HEK293 (cell line): Measurements from ENCODE around the gene CDH23.
A peak's percentile ranks its signal among the peaks of the same experiment; 100 is the strongest.

ENCODE experiments used
- CTCF ChIA-PET: fragments of 350-600 bp; formaldehyde crosslinking; extraction: SDS; loops from one replicate; lab custom pipeline; 2021; ENCODE audit warnings: antibody characterized with exemption; lab: Yijun Ruan, JAX
- POLR2A ChIA-PET: fragments of 300-600 bp; formaldehyde crosslinking; extraction: SDS; loops from one replicate; lab custom pipeline; 2020; ENCODE audit warnings: antibody characterized with exemption, inconsistent platforms; lab: Yijun Ruan, JAX
- H3K27ac ChIP-seq: fragments of 200-500 bp; sonication (Bioruptor generic); 2 replicates; pipeline ENCODE4 v1.5.1; 2014; ENCODE audit warnings: low read depth, low read length, control low read depth, inconsistent platforms; ENCODE audit errors: extremely low read depth
- H3K36me3 ChIP-seq, 2 experiments: fragments of 200-500 bp in 1 of 2; sonication (Bioruptor generic) in 1 of 2; 1 replicate in 1 of 2; 2 replicates in 1 of 2; pipeline ENCODE4 v1.5.1; 2014 to 2017; ENCODE audit warnings: inconsistent platforms in 2 of 2, low read length in 2 of 2; ENCODE audit not compliant: control insufficient read depth in 2 of 2, insufficient read depth in 1 of 2
- H3K4me1 ChIP-seq: fragments of 200-500 bp; sonication (Bioruptor generic); 2 replicates; pipeline ENCODE4 v1.5.1; 2014; ENCODE audit warnings: mild to moderate bottlenecking, low read length, inconsistent platforms; ENCODE audit not compliant: control insufficient read depth, insufficient read depth
- H3K4me3 ChIP-seq: 2 replicates; pipeline ENCODE4 v1.5.1; 2011; ENCODE audit warnings: low read depth, mild to moderate bottlenecking, control low read depth, low read length, moderate library complexity
- H3K9me3 ChIP-seq: fragments of 200-500 bp; sonication (Bioruptor generic); 2 replicates; pipeline ENCODE4 v1.5.1; 2014; ENCODE audit warnings: low read depth, low read length, inconsistent platforms; ENCODE audit not compliant: control insufficient read depth, insufficient read depth
- FEZF1 ChIP-seq: fragments of 450-650 bp; formaldehyde crosslinking; IDR thresholded peaks from 2 replicates; pipeline ENCODE4 v1.5.1; 2016; ENCODE audit warnings: missing biosample characterization, missing genetic modification characterization
- OSR2 ChIP-seq: fragments of 450-650 bp; formaldehyde crosslinking; IDR thresholded peaks from 2 replicates; pipeline ENCODE4 v1.5.1; 2016; ENCODE audit warnings: missing biosample characterization, missing genetic modification characterization
- RBAK ChIP-seq: fragments of 450-650 bp; formaldehyde crosslinking; IDR thresholded peaks from 2 replicates; pipeline ENCODE4 v1.5.1; 2016; ENCODE audit warnings: missing biosample characterization, missing genetic modification characterization
- ZBTB11 ChIP-seq: fragments of 450-650 bp; formaldehyde crosslinking; conservative IDR thresholded peaks from 2 replicates; pipeline ENCODE4 v1.5.1; 2016; ENCODE audit warnings: low read depth, missing biosample characterization, missing genetic modification characterization
- ZFP69B ChIP-seq: fragments of 450-650 bp; formaldehyde crosslinking; IDR thresholded peaks from 2 replicates; pipeline ENCODE4 v1.5.1; 2016; ENCODE audit warnings: missing biosample characterization, missing genetic modification characterization
- ZNF114 ChIP-seq: fragments of 450-650 bp; formaldehyde crosslinking; IDR thresholded peaks from 2 replicates; pipeline ENCODE4 v1.5.0; 2017; ENCODE audit warnings: missing biosample characterization, missing genetic modification characterization
- ZNF221 ChIP-seq: fragments of 450-650 bp; formaldehyde crosslinking; IDR thresholded peaks from 2 replicates; pipeline ENCODE4 v1.5.1; 2017; ENCODE audit warnings: missing biosample characterization, missing genetic modification characterization, borderline replicate concordance
- ZNF274 ChIP-seq, 2 experiments: fragments of 200-500 bp in 1 of 2; fragments of 450-650 bp in 1 of 2; sonication (Bioruptor generic) in 1 of 2; formaldehyde crosslinking in 1 of 2; IDR thresholded peaks; 2 replicates each; pipeline versions ENCODE4 v1.5.1 to v1.6.1; 2014 to 2016; ENCODE audit warnings: borderline replicate concordance in 1 of 2, inconsistent platforms in 1 of 2, low read length in 1 of 2, missing biosample characterization in 1 of 2, missing genetic modification characterization in 1 of 2
- ZNF292 ChIP-seq: fragments of 450-650 bp; formaldehyde crosslinking; IDR thresholded peaks from 2 replicates; pipeline ENCODE4 v1.5.1; 2016; ENCODE audit warnings: low read depth, missing biosample characterization, missing genetic modification characterization, borderline replicate concordance
- ZNF311 ChIP-seq: fragments of 450-650 bp; formaldehyde crosslinking; IDR thresholded peaks from 2 replicates; pipeline ENCODE4 v1.5.1; 2017; ENCODE audit warnings: missing biosample characterization, missing genetic modification characterization, borderline replicate concordance
- ZNF488 ChIP-seq: fragments of 450-650 bp; formaldehyde crosslinking; IDR thresholded peaks from 2 replicates; pipeline ENCODE4 v1.5.1; 2016; ENCODE audit warnings: missing biosample characterization, missing genetic modification characterization
- ZNF624 ChIP-seq: fragments of 450-650 bp; formaldehyde crosslinking; IDR thresholded peaks from 2 replicates; pipeline ENCODE4 v1.5.1; 2017; ENCODE audit warnings: missing biosample characterization, missing genetic modification characterization
- ZNF777 ChIP-seq: fragments of 450-650 bp; formaldehyde crosslinking; IDR thresholded peaks from 2 replicates; pipeline ENCODE4 v1.5.1; 2017; ENCODE audit warnings: missing biosample characterization, missing genetic modification characterization, borderline replicate concordance
- ZNF837 ChIP-seq: fragments of 450-650 bp; formaldehyde crosslinking; IDR thresholded peaks from 2 replicates; pipeline ENCODE4 v1.5.1; 2016; ENCODE audit warnings: missing biosample characterization, missing genetic modification characterization
- TF ChIP-seq, protein P1 (sequence below): fragments of 450-650 bp; formaldehyde crosslinking; IDR thresholded peaks from 2 replicates; pipeline ENCODE4 v1.5.1; 2016; ENCODE audit warnings: missing biosample characterization, missing genetic modification characterization
- TF ChIP-seq, protein P2 (sequence below): fragments of 450-650 bp; formaldehyde crosslinking; IDR thresholded peaks from 2 replicates; pipeline ENCODE4 v1.5.1; 2016; ENCODE audit warnings: missing biosample characterization, missing genetic modification characterization
- TF ChIP-seq, protein P3 (sequence below): fragments of 450-650 bp; formaldehyde crosslinking; IDR thresholded peaks from 2 replicates; pipeline ENCODE4 v1.5.1; 2016; ENCODE audit warnings: missing biosample characterization, missing genetic modification characterization
- TF ChIP-seq, protein P4 (sequence below): fragments of 450-650 bp; formaldehyde crosslinking; IDR thresholded peaks from 2 replicates; pipeline ENCODE4 v1.5.1; 2017; ENCODE audit warnings: missing biosample characterization, mild to moderate bottlenecking, missing genetic modification characterization, moderate library complexity

CDH23 gene

GRCh38 chr10:71368643-71369042, 28.1 kb upstream of the CDH23 start:
- TF ChIP-seq OSR2, result no peak
- no peak for TF ChIP-seq ZNF624
- TF ChIP-seq, protein P1, sequence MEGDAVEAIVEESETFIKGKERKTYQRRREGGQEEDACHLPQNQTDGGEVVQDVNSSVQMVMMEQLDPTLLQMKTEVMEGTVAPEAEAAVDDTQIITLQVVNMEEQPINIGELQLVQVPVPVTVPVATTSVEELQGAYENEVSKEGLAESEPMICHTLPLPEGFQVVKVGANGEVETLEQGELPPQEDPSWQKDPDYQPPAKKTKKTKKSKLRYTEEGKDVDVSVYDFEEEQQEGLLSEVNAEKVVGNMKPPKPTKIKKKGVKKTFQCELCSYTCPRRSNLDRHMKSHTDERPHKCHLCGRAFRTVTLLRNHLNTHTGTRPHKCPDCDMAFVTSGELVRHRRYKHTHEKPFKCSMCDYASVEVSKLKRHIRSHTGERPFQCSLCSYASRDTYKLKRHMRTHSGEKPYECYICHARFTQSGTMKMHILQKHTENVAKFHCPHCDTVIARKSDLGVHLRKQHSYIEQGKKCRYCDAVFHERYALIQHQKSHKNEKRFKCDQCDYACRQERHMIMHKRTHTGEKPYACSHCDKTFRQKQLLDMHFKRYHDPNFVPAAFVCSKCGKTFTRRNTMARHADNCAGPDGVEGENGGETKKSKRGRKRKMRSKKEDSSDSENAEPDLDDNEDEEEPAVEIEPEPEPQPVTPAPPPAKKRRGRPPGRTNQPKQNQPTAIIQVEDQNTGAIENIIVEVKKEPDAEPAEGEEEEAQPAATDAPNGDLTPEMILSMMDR (tag by site-specific recombination), result peak; percentile 35
- no peak for TF ChIP-seq ZNF114
- TF ChIP-seq, protein P2, sequence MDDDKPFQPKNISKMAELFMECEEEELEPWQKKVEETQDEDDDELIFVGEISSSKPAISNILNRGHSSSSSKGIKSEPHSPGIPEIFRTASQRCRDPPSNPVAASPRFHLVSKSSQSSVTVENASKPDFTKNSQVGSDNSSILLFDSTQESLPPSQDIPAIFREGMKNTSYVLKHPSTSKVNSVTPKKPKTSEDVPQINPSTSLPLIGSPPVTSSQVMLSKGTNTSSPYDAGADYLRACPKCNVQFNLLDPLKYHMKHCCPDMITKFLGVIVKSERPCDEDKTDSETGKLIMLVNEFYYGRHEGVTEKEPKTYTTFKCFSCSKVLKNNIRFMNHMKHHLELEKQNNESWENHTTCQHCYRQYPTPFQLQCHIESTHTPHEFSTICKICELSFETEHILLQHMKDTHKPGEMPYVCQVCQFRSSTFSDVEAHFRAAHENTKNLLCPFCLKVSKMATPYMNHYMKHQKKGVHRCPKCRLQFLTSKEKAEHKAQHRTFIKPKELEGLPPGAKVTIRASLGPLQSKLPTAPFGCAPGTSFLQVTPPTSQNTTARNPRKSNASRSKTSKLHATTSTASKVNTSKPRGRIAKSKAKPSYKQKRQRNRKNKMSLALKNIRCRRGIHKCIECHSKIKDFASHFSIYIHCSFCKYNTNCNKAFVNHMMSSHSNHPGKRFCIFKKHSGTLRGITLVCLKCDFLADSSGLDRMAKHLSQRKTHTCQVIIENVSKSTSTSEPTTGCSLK (tag by site-specific recombination), result no peak
- TF ChIP-seq ZNF292 (tag by site-specific recombination), result no peak
- TF ChIP-seq ZFP69B (tag by site-specific recombination), result no peak
- ChIA-PET CTCF (interaction anchor here (0.6 to 3.5 kb wide), 5 partner anchors 9 to 328 kb away, joined by 3 to 11 read pairs (median 4); no protein-coding TSS in a partner anchor), POLR2A (no interaction called here)
- H3K27ac ChIP-seq, result no peak overlapping the region
- H3K9me3 ChIP-seq, result no peaks in the 10 kb centered on the region
- H3K36me3 ChIP-seq, result no peaks in the 10 kb centered on the region
- no peaks in the 10 kb centered on the region for H3K4me1 ChIP-seq
- no peak overlapping the region for H3K4me3 ChIP-seq

DNA sequence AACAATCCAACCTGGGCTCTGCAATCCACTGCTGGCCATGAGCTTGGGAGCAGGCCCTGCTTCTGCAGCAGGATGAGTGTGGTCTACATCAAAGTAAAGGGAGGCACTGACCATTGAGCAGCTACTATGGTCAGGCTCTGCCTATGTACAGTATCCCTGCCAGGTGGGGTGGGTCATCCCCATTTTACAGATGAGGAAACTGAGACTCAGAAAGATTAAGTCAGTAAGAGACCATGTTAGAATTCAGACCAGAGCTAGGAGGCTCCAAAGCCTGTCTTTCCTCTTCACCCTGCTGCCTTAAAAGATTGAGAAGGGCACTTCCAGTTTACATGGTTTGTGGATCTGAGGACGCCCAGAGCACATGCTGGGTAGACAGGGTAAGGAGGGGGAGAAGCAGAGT, 27.1 kb upstream of the CDH23 start:
- CTCF ChIA-PET, result interaction anchor here (0.6 to 3.5 kb wide), 4 partner anchors 15 to 1956 kb away, joined by 3 to 11 read pairs (median 4); no protein-coding TSS in a partner anchor
- H3K4me1 ChIP-seq, result no peaks in the 10 kb centered on the region
- POLR2A ChIA-PET, result no interaction called here
- H3K4me3 ChIP-seq, result no peak overlapping the region
- no peaks in the 10 kb centered on the region for H3K9me3 ChIP-seq
- TF ChIP-seq RBAK (tag by site-specific recombination), result no peak
- TF ChIP-seq OSR2, result no peak
- no peak for TF ChIP-seq FEZF1 (tag by site-specific recombination)
- TF ChIP-seq, protein P3, sequence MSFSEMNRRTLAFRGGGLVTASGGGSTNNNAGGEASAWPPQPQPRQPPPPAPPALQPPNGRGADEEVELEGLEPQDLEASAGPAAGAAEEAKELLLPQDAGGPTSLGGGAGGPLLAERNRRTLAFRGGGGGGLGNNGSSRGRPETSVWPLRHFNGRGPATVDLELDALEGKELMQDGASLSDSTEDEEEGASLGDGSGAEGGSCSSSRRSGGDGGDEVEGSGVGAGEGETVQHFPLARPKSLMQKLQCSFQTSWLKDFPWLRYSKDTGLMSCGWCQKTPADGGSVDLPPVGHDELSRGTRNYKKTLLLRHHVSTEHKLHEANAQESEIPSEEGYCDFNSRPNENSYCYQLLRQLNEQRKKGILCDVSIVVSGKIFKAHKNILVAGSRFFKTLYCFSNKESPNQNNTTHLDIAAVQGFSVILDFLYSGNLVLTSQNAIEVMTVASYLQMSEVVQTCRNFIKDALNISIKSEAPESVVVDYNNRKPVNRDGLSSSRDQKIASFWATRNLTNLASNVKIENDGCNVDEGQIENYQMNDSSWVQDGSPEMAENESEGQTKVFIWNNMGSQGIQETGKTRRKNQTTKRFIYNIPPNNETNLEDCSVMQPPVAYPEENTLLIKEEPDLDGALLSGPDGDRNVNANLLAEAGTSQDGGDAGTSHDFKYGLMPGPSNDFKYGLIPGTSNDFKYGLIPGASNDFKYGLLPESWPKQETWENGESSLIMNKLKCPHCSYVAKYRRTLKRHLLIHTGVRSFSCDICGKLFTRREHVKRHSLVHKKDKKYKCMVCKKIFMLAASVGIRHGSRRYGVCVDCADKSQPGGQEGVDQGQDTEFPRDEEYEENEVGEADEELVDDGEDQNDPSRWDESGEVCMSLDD, result no peak
- TF ChIP-seq ZNF488 (tag by site-specific recombination), result no peak
- no peak for TF ChIP-seq ZNF837 (tag by site-specific recombination)
- H3K27ac ChIP-seq, result no peak overlapping the region
- H3K36me3 ChIP-seq, result no peaks in the 10 kb centered on the region

DNA sequence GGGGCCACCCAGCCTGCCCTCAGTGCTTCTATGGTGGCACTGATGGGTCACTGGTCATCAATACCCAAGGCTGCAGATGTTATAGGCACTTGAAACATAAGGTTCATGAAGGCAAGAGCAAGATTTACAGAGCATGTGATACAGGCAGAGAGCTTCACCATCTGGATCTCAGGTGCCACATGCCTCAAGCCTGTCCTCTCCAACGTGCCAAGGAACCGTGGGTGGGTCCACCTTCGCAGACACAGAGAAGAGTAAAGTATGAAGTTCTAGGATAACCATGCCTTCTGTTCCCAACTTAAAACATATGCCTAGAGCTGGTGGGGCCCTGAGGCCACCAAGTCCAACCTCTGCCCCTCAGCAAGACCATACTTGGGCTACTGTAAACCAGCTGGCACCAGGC, 26.7 kb upstream of the CDH23 start:
- ChIA-PET POLR2A (no interaction called here), CTCF (interaction anchor here (0.6 to 3.5 kb wide), 3 partner anchors 14 to 1777 kb away, joined by 3 to 11 read pairs (median 4); no protein-coding TSS in a partner anchor)
- no peak overlapping the region for H3K4me3 ChIP-seq
- no peak overlapping the region for H3K27ac ChIP-seq
- H3K36me3 ChIP-seq, result no peaks in the 10 kb centered on the region
- no peaks in the 10 kb centered on the region for H3K9me3 ChIP-seq
- H3K4me1 ChIP-seq, result no peaks in the 10 kb centered on the region
- TF ChIP-seq ZNF777 (tag by site-specific recombination) (no peak), ZNF837 (tag by site-specific recombination) (no peak), ZNF221 (tag by site-specific recombination) (no peak), ZNF311 (tag by site-specific recombination) (no peak), ZNF274 (IDR thresholded peaks at IDR 0.05; ENCODE audit: low read length) (no peak), ZNF274 (tag by site-specific recombination; IDR thresholded peaks at IDR 0.05; ENCODE audit: borderline replicate concordance) (no peak), ZBTB11 (tag by site-specific recombination) (no peak)
- TF ChIP-seq, protein P4, sequence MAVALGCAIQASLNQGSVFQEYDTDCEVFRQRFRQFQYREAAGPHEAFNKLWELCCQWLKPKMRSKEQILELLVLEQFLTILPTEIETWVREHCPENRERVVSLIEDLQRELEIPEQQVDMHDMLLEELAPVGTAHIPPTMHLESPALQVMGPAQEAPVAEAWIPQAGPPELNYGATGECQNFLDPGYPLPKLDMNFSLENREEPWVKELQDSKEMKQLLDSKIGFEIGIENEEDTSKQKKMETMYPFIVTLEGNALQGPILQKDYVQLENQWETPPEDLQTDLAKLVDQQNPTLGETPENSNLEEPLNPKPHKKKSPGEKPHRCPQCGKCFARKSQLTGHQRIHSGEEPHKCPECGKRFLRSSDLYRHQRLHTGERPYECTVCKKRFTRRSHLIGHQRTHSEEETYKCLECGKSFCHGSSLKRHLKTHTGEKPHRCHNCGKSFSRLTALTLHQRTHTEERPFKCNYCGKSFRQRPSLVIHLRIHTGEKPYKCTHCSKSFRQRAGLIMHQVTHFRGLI (tag by site-specific recombination), result no peak
